GM18511 (cell line): ENCODE results near the gene C1orf116.
A peak's percentile ranks its signal among the peaks of the same experiment; 100 is the strongest.
"Not testable (repeated sequence)": the region's sequence is repeated elsewhere in the genome, so short reads cannot be mapped to it uniquely, and the experiment has no call there.

Experiments used
- ATAC-seq: cut with Tn5 transposase; IDR thresholded peaks from one replicate; pipeline ENCODE4 v1.9.1; 2021; ENCODE audit warnings: mild to moderate bottlenecking, moderate library complexity; ENCODE audit not compliant: unreplicated experiment

C1orf116 gene

DNA sequence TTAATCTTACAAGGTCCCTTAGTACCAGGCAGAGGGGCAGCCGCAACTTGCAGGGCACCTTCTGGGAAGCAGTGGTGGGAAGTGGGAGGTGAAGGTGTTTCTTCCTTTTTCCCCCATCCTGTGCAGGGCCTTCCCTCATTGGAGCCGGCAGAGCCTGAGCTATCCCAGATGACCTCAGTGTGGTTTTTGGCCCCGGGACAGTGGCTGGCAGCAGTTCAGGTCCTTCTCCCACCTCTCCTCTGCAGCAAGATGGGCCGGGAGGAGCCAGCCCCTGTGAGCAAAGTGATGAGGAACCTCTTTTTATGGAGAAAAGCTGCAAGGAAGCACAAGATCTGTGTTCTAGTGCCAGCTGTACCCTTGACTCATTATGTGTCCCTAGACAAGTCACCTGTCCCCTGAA, 27.3 kb upstream of the C1orf116 start:
- ATAC-seq = no peak

DNA sequence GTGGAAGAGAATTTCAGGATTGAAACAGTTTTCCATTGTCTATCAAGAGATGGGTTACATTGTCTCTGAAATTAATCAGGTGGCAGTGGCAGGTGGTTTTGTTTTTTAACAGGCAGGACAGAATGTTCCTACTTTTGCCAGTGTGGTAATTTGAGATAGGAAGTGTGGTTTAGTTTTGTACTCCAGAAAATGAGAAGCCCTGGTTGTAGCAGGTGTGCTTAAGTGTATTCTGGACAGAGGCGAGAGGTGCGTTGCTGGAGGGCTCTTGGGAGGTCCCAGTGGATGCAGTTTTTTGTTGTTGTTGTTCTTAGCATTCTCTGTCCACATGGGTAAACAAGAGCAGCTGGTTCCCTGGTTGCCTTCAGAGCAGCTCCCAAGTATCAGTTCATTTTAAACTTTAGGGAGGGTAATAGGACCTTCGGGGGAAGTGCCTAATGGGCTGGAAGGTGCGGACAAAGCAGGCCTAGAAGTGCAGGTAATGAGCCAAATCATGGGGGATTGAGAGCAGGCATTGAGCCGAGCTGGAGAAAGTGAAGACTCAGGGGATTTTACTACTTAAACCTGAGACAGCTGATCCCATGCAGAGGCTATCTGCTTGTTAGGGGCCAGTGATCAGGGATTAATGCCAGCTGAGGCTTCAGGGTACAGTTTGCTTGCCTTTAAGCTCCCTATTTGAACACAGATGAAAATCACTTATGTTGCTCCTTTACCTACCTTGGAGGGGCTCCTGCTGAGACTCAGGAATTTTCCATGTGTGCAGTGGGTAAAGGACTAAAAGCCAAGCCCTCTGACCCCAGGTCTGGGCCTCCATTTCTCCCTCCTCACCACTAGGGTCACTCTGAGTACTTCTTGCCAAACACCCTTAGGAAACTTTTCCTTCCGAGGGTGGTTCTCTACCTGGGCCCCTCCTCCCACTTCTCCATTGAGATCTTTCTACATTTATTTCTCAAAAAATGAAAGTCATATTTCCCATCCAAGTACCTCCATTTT, 26.6 kb upstream of the C1orf116 start:
- no peak for ATAC-seq

DNA sequence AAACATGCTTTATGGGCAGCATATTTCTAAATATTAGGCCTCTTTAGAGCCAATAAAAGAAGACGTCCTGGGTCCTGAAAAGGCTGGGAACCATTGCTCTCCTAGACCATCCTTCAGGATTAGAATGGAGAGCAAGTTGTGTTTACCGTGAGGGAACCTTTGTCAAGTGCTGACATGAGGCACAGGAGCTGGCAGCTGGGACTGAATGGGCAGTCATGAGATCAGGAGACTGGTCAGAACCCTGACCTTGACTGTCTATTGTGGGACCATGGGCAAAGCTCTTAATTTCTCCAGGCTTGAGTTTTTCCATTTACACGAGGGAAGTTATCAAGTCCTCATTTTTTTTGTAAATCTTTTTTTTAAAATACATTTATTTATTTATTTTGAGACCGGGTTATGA, 25.7 kb upstream of the C1orf116 start:
- ATAC-seq = no peak

DNA sequence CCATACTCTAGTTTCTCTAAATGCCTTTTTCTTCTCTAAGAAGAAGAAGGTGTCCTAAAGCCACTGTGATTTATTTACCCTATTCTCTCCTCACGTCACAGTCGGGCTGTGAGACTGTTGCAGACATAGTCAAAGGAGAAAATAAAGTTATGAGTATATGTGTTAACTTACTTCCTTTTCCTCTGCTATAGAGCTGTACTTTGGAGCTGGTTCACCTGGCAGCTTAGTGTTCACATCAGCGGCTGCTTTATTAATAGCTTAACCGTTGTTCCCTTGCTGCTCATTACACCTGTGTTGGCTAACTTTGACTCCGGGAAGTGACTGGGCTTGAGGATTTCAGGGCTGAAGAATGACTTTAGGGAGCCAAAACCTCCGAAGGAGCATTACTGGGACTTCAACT, 24.1 kb upstream of the C1orf116 start:
- no peak for ATAC-seq

DNA sequence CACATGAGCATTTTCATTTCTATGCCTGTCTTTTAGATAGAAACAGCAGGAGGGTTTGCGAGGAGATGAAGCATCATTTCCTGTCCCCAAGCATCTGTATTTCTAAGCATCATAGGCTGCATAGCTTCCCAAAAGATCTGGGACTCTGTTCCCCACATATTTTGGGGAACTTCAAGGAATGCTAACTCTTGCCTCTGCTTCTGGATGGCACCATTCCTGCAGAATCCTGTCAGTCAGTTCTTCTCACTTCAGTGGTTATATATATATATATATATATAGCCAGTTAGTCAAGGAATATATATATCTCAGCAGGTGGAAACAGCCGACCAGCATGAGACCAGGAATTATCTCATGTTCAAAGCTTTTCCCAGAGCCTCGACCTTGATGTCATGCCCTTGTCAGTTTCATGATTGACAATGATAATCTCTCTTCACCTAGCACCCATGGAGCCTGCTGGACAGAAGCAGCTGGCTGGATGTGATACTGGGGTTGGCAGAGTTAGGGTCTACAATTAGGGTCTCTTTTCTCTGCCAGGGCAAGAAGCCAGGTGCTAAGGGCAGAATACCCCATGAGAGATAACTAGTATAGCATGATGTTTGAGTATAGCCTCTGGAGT, 22.9 kb upstream of the C1orf116 start:
- ATAC-seq = no peak

DNA sequence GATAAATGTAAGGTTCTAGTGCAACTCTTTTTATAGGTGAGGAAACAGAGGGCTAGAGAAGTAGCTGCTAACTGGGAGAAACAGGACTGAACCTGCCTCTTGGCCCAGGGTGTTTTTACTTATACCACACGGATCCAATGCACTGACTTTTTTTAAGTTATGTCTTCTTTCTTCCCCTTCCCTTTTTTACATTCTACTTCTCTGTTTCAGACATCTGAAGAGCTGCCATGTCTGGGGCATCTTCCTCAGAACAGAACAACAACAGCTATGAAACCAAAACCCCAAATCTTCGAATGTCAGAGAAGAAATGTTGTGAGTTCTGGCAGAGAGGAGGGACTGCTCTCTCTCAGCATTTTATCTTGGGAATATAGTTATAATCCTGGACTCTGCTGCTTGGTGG, 21.9 kb upstream of the C1orf116 start:
- ATAC-seq = no peak

DNA sequence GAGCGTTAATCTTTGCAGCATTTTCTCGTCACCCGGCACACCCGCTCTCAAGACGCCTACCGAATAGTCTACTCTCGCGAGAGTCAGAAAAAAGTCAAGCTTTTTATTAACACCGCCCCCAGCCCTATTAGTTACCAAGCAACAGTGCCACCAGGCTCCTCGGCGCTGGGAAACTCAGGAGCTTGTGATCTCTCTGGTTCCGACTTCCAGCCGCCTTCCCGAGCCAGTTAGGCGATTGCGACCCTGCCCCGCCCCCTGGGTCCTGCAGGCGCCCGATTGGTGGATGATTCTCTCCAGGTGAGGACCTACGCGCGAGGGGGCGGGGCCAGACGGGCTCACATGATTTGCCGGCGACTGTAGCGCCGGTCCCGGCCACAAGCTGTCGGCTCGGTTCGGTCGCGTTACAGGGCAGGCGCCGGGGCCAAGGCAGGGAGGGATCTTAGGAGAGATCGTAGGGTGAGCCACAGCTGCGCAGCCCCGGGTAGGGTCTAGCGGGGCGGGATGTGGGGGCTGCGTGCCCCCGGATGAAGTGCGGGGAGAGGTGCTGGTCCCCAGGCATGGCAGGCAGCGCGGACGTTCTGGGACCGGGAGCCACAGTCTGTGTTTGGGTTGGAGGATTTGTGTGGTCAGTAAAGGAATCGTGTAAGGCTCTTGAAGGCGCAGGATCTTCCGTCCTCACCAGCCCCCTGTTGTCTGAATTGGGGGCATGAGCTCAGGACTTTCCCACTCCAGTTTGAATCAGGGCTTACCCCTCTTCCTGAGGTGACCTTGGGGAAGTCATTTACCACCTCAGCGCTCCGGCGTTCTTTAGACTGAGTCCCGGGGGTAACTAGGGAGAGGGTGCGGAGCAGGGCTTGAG, 20.6 kb upstream of the C1orf116 start, which contains the start of gene PFKFB2:
Gene PFKFB2 (plus strand): TSS at position 365 of the 859 bp plus-strand sequence. CDS start 1,443 bp downstream, outside the sequence.
- ATAC-seq = peak; percentile 83

DNA sequence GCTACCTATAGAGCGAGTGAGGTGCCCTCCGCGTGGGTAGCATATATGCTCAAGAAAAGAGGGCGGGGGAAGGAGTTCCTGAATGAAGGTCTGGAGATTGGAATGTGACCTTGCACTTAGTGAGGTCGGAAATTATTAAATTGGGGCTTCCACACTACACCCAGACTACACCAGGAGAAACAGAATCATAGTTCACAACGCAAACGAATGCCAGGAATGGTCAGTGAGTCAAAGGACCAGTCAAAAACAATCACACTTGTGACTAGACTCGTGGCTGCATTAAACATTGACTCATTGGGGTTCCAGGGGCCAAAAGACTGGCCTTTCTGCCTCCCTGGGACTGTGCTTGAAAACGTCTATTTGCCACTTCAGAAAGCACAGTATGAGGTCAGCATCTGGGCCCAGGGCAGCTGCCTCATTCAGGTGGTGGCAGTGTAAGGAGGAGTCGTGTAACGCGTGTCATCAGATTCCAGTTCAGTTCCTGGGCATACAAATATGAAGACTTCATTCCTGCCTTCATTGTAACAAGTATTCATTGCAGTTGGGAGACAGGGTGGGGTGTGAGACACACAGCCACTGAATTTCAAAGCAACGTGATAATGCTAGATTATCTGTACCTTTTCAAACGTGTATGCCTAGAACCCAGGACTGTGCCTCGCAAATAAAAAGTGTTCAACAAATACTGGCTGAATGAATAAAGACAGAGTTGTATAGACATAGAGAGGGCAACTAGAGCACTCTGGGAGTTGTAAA, 18.8 kb upstream of the C1orf116 start, which contains the start of gene YOD1:
Gene YOD1 (minus strand): TSS at position 18 of the 753 bp plus-strand sequence. CDS start 178 bp downstream, outside the sequence.
- no peak for ATAC-seq

DNA sequence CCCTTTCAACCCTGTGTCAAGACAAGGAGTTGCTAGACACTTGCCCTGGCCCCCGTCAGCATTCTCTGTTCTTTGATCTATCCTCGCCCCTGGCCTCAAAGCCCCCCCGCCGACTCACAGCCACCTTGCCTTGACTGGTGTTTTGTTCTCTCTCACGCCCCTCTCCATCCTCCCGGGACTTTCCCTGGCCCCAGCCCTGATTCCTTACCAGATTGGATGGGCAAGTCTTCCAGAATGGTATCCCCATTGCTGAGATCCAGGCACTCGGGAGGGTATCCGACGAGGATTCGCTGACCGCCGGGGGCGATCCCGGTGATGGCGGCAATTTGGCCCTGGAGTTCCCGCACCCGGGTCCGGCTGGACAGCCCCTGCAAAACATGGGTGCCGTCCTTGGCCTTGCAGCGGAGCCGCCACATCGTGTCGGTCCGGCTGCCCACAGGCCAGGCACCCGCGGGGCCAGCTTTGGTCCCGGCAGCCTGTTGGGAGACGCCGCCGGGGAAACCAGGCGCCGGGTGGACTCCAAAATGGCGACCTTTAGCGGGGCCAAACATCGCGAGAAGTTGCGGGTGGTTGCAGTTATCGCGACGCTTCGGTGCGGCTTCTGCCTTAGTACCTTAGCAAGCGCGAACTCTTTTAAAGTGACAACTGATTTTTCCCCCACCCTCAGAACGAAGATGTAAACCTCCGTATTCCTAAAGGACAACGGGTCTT, 18.1 kb upstream of the C1orf116 start:
- ATAC-seq = peak; percentile 57

DNA sequence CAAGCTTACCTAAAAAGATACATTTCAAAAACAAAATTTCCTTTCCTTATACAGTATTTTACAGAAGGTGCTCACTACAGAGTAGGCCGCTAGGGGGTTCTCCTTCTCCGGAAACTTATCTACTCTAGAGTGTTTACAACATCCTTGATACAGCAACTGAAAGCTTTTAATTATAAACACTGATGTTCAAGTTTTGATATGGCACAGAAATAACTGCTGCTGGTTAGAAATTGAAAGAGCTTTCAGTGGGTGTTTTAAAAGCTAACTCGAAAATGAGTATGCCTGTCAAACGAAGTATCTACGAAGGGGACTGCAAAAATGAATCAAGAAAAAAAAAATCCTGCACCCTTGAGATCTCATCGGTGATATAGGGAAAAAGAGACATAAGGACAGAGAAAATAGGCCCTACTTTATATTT, 17.4 kb upstream of the C1orf116 start:
- no peak for ATAC-seq

DNA sequence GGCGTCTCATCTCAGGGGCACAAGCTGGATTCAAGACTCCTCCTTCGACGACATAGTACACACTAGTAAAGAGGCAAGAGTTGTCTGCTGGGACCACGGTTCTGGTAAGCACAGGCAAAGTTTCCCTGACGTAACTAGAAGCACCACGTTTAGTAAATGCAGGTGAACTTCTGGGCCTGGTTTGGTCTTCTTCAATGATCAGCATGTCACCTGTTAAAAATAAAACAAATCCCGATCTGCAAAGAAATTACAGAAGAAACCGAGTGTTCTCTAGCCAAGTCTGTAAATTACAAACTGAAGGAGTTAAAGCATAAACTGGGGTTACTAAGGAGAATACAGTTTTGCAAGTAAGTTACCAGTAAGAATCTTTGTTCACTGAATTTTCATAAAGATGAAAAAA, 17.0 kb upstream of the C1orf116 start:
- no peak for ATAC-seq

DNA sequence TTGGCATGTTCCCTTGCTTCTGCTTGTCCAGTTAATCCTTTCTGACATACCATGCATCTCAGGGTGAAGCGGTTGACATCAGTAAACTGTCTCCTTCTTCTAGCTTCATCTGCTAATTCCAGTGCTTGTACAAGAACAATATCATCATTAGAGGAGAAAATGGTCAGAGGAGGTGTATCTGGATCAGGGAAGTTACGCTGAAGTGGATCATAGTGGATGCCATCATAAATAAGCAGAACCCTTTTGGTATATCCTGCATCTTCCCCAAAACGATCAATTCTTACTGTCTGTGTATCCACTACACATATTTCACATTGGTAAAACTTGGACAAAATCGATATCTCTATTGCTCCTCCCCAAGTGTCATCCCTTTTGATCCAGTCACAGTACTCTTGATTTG, 16.5 kb upstream of the C1orf116 start:
- no peak for ATAC-seq

DNA sequence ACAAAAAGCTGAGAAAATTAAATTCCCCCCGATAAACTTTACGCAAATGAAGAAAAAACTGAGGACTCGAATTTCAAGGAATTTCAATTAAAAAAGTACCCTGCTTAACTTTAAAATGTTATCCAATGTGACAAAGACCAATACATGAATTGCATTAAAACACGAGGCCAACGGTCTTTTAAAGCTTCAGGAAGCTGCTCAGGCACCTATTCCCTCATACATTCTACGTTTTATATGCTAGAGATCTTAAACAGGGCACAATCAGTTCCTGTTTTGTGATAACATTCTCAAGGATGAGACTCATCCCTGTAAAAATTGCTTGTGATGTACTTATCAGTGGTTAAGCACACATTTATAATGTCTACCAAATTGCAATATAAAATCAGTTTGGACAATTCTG, 15.5 kb upstream of the C1orf116 start:
- no peak for ATAC-seq

DNA sequence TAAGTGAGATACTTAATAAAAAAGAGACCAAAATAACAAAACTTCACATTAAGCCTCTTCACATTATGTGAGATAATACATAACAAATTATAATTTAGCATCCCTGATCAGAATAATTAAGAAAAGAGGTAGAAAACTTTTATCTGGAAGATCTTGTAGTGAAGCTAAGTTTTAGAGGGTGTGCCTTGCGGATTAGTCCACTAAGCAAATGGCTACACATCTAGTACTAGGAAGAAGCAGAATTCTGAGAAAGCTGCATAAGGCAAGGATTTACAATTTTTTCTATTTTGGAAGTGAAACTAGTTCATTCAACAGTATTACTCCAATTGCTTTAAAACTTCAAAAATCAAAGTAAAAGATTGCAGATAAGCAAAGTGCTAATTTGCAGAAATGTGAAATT, 14.9 kb upstream of the C1orf116 start:
- ATAC-seq = no peak

DNA sequence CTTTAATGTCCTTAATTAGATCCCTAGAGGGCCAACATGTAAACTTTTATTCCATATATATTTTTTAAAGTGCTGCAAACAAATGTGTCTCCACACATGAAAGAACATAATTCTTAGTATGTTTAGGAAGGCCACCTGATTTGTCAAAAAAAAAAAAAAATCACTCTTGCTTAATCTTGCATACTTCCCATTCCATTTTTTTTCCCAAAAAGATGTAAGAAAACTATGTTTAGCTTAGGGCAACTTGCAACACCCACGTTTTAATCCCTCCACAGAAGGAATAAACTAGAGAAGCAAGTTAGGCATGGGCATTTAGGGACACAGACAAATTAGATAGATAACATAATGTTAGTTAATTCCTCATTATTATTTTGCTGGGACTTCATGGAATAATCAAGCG, 12.9 kb upstream of the C1orf116 start:
- no peak for ATAC-seq

DNA sequence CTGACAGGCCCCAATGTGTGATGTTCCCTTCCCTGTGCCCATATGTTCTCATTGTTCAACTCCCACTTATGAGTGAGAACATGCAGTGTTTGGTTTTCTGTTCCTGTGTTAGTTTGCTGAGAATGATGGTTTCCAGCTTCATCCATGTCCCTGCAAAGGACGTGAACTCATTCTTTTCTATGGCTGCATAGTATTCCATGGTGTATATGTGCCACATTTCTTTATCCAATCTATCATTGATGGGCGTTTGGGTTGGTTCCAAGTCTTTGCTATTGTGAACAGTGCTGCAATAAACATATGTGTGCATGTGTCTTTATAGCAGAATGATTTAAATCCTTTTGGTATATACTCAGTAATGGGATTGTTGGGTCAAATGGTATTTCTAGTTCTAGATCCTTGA, 8.8 kb upstream of the C1orf116 start:
- not testable (repeated sequence) for ATAC-seq

DNA sequence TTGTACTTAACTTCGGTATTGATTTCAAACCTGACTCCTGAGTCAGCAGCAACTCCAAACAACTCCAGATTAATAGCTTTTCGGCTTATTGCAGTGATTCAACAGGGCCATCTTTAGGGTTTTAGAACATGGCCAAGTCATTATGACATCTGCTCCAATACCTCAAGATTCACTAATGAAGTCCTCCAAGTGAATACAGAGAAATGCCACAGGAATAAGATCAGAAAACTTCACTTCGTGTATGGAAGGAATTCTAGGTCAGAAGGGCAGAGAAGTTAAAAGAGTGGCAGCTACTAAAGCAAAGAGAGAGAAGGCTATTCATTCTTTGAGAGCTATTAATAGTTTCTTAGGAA, 7.6 kb upstream of the C1orf116 start:
- no peak for ATAC-seq

DNA sequence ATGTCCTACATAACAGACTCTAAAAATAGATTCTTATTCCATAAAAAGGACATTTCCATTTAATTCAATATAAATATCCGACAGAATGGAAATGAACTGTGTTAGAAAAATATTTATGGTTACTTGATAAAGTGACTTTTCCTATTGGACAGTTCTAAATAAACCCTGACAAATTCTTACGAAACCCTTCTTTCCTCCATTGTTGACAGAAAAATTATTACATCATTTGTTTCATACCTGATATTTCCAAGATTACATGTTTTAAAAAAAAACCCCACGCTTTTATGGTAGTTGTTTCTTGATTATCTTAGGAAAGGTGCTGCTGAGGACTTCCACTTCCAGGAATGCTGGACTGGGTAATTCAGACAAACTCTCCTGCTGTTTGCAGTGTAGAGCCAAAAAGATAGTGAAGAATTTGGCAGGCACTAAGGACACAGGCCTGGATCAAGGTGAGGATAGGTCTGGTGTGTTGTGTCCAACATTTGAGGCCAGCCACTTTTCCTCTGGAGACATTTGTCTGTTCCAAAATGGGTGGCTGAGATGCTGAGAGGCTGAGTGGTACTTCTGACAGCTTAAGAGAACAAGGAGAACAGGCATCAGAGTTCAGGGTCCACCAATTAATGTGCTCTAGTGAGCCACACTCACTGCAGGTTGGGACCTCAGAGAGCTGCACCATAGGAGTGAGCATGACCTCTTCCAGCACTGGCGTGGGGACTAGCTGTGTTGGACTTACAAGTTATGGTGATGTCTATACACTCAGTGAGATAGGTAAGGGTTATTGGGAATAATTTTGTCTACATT, 7.0 kb upstream of the C1orf116 start:
- ATAC-seq = no peak

DNA sequence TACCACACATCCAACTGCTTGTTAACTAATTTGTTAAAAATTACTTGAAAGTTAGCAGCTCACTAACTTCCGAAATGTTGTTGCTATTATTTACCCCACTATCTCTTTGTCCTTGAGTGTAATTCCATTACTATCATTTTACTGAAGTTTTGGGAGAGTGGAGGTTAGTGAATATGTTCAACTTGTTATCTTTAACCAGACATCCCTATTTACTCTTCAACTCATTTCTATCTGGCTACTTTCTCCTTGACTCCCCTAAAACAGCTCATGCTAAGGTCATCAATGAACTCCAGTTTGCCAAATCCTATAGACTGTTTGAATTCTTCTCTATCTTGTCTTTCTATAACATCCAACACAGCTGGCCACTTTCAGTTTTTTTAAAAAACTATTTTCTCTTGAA, 4.3 kb upstream of the C1orf116 start:
- ATAC-seq = no peak
